LNCaP clone FGC (cell line): Measurements from ENCODE around the gene RMP24.
"Not testable (repeated sequence)": the region's sequence is repeated elsewhere in the genome, so short reads cannot be mapped to it uniquely, and the experiment has no call there.

Experiments used
- DNase-seq: peaks from one replicate; pipeline ENCODE4 v3.0.0-alpha.2; 2011; ENCODE audit warnings: low read depth
- H3K4me3 ChIP-seq: 2 replicates; pipeline ENCODE4 v1.5.1; 2011; ENCODE audit warnings: mild to moderate bottlenecking, low read depth, low read length, control low read depth
- TF ChIP-seq, protein P1 (sequence below): IDR thresholded peaks from 2 replicates; pipeline ENCODE4 v1.5.1; 2012; ENCODE audit warnings: mild to moderate bottlenecking; ENCODE audit not compliant: control insufficient read depth, insufficient read depth; ENCODE audit errors: extremely low read depth

The RMP24 gene

DNA sequence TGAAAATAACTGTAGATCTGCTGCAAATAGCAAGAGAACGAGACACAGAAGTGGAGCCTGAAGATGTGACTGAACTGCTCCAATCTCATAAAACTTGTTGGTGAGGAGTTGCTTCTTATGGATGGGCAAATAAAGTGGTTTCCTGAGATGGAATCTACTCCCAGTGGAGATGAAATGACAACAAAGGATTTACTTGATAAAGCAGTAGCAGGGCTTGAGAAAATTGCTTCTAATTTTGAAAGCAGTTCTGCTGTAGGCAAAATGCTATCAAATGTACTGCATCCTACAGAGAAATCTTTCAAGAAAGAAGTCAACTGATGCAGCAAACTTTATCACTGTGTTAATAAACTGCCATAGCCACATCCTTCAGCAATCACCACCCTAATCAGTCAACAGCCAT lies 50.9 kb downstream of the RMP24 start:
- DNase-seq, result no peak

DNA sequence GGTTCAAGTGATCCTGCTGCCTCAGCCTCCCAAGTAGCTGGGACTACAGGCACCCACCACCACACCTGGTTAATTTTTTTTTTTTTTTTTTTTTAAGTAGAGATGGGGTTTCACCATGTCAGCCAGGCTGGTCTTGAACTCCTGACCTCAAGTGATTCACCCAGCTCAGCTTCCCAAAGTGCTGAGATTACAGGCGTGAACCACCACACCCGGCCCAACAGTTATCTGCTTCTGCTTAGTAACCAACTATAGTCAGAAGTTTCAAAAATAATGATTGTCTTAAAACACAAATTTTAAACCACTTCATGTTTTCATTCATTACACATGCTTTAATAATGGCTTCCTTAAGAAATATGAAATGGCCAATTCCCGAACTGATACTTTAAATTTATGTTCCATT lies 51.8 kb downstream of the RMP24 start:
- not testable (repeated sequence) for DNase-seq, H3K4me3 ChIP-seq

More for the DNA sequence above, 50.9 kb downstream of the RMP24 start:
- no peak overlapping the region for H3K4me3 ChIP-seq
- TF ChIP-seq, protein P1, sequence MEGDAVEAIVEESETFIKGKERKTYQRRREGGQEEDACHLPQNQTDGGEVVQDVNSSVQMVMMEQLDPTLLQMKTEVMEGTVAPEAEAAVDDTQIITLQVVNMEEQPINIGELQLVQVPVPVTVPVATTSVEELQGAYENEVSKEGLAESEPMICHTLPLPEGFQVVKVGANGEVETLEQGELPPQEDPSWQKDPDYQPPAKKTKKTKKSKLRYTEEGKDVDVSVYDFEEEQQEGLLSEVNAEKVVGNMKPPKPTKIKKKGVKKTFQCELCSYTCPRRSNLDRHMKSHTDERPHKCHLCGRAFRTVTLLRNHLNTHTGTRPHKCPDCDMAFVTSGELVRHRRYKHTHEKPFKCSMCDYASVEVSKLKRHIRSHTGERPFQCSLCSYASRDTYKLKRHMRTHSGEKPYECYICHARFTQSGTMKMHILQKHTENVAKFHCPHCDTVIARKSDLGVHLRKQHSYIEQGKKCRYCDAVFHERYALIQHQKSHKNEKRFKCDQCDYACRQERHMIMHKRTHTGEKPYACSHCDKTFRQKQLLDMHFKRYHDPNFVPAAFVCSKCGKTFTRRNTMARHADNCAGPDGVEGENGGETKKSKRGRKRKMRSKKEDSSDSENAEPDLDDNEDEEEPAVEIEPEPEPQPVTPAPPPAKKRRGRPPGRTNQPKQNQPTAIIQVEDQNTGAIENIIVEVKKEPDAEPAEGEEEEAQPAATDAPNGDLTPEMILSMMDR, result no peak

GRCh38 chr18:36025025-36025424 lies 52.5 kb downstream of the RMP24 start:
- no peak for DNase-seq
- no peak overlapping the region for H3K4me3 ChIP-seq
- TF ChIP-seq, protein P1, result no peak

GRCh38 chr18:36028859-36029258 lies 56.4 kb downstream of the RMP24 start:
- TF ChIP-seq, protein P1, result no peak
- DNase-seq, result no peak
- H3K4me3 ChIP-seq, result no peak overlapping the region
